Measurements from ENCODE around the gene PCNX3.
"Not testable (repeated sequence)": the region's sequence is repeated elsewhere in the genome, so short reads cannot be mapped to it uniquely, and the experiment has no call there.

Gene PCNX3

GRCh38 chr11:65621460-65621859, 5.9 kb downstream of the PCNX3 start:
- DNase-seq: no peak

GRCh38 chr11:65622011-65622410, 6.4 kb downstream of the PCNX3 start:
- DNase-seq: no peak

GRCh38 chr11:65623177-65623576, 7.6 kb downstream of the PCNX3 start:
- no peak for DNase-seq

GRCh38 chr11:65623852-65624616, 8.5 kb downstream of the PCNX3 start:
- DNase-seq: no peak

- DNase-seq: no peak
These were observed 9.5 kb downstream of the PCNX3 start for GRCh38 chr11:65624931-65625627.

- peak; percentile 8 to 20 for DNase-seq
These were observed 10.2 kb downstream of the PCNX3 start for GRCh38 chr11:65625628-65626342.

GRCh38 chr11:65627202-65627601, 11.6 kb downstream of the PCNX3 start:
- DNase-seq: no peak

- no peak for DNase-seq
These were observed 14.0 kb downstream of the PCNX3 start for GRCh38 chr11:65629579-65629978.

GRCh38 chr11:65630215-65630614, 14.6 kb downstream of the PCNX3 start:
- DNase-seq: no peak

GRCh38 chr11:65633390-65634108, 18.0 kb downstream of the PCNX3 start:
- no peak for DNase-seq

- DNase-seq: no peak
These were observed 18.5 kb downstream of the PCNX3 start for GRCh38 chr11:65634109-65634436.

GRCh38 chr11:65634440-65634839, 18.9 kb downstream of the PCNX3 start:
- no peak for DNase-seq

GRCh38 chr11:65634905-65635731, 19.5 kb downstream of the PCNX3 start:
- DNase-seq: no peak

- DNase-seq: no peak
These were observed 20.8 kb downstream of the PCNX3 start for GRCh38 chr11:65636108-65637031.

GRCh38 chr11:65637032-65637557, 21.5 kb downstream of the PCNX3 start:
- DNase-seq: no peak

GRCh38 chr11:65637794-65638419, 22.3 kb downstream of the PCNX3 start, which contains the start of gene SIPA1:
TSS of gene SIPA1 (plus strand) at chr11:65638101. CDS start at chr11:65640922, 2,821 bp downstream.
- DNase-seq: peak; percentile 73 to 74

GRCh38 chr11:65639228-65639597, 23.6 kb downstream of the PCNX3 start:
- not testable (repeated sequence) for DNase-seq

- no peak for DNase-seq
These were observed 24.3 kb downstream of the PCNX3 start for GRCh38 chr11:65639623-65640482.

Measured in SHP77 (cell line).